ENCODE measurements around the gene FBXW11. TPM values are rescaled to one million over a fixed set of nuclear protein-coding genes. Genes with fewer than 3 reads are reported as not detected.
A peak's percentile ranks its signal among the peaks of the same experiment; 100 is the strongest.

FBXW11 gene
- total and polyA plus RNA-seq, 10 of the 15 experiments (the other 5 are each of a cell fraction or from before 2014, with no cell fraction given): 4.3 to 61.5 (median 40.0) TPM

DNA sequence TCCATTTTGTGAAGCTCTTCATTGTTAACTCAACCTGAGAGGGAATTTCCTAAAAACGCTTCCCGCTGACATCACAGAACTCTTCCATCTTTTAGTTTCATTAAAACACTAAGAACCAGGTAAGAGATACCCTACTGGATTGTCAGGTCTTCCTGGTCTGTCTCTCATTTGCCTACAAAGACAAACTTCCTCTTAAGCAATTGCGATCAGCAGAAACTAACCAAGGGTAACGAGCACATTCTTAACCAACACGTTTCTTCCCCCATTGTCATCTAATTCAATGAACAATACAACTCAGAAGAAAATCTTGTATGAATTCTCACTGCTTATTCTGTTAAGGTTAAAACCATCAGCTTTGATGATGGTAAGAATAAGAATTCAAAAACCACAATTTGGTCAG is 6.6 kb downstream of the FBXW11 start:
- peak overlapping the region; percentile 23; the same call in 1 of the 2 replicates for H3K4me3 ChIP-seq
- no peaks in the 10 kb centered on the region for H3K27me3 ChIP-seq (replicated peaks in 1 of 2; ENCODE audit: control insufficient read depth in 2 of 2, insufficient read depth in 2 of 2, low read length in 1 of 2)
- DNase-seq (ENCODE audit: low read depth, low spot score) (peak; percentile 57), FAIRE-seq (peak; percentile 87), ATAC-seq (peak; percentile 70)
- H3K4me1 ChIP-seq (ENCODE audit: control insufficient read depth, insufficient read depth, low read length): peaks cover 45% of the 10 kb centered on the region
- H3K27ac ChIP-seq (ENCODE audit: control insufficient read depth, insufficient read depth): peak overlapping the region; percentile 22
- intact Hi-C loops (cut with micrococcal nuclease; ENCODE audit: unreplicated experiment) (loop anchor here (5.0 to 10.0 kb wide), 3 partner anchors 38 to 585 kb away; partner anchors contain the start of gene FGF18), in situ Hi-C loops (cut with MboI) (no loop called here)
- ChIA-PET POLR2A (interaction anchor here (0.6 kb wide), 1 partner anchor 79 kb away, joined by 6 read pairs; no protein-coding TSS in a partner anchor), SMC1A (ENCODE audit: uncharacterized antibody, unreplicated experiment) (interaction anchor here (1.6 to 6.8 kb wide), 4 partner anchors 16 to 88 kb away, joined by 4 to 52 read pairs (median 22); no protein-coding TSS in a partner anchor), RAD21 (ENCODE audit: unreplicated experiment) (interaction anchor here (1.3 to 2.6 kb wide), 2 partner anchors 62 to 87 kb away, joined by 3 to 9 read pairs; no protein-coding TSS in a partner anchor), CTCF (interaction anchor here (1.4 to 6.7 kb wide), 4 partner anchors 38 to 93 kb away, joined by 4 to 53 read pairs (median 6); no protein-coding TSS in a partner anchor)
- H3K9me3 ChIP-seq (replicated peaks; ENCODE audit: control insufficient read depth, insufficient read depth, low read length): no peaks in the 10 kb centered on the region; the same call in 2 of the 3 replicates
- no peaks in the 10 kb centered on the region for H4K20me1 ChIP-seq (ENCODE audit: control insufficient read depth, insufficient read depth)
- peak; percentile 34; the same call in 1 of the 2 replicates for TF ChIP-seq MXI1 (IDR thresholded peaks at IDR 0.05; ENCODE audit: low read depth, low read length)
- TF ChIP-seq, protein P1, sequence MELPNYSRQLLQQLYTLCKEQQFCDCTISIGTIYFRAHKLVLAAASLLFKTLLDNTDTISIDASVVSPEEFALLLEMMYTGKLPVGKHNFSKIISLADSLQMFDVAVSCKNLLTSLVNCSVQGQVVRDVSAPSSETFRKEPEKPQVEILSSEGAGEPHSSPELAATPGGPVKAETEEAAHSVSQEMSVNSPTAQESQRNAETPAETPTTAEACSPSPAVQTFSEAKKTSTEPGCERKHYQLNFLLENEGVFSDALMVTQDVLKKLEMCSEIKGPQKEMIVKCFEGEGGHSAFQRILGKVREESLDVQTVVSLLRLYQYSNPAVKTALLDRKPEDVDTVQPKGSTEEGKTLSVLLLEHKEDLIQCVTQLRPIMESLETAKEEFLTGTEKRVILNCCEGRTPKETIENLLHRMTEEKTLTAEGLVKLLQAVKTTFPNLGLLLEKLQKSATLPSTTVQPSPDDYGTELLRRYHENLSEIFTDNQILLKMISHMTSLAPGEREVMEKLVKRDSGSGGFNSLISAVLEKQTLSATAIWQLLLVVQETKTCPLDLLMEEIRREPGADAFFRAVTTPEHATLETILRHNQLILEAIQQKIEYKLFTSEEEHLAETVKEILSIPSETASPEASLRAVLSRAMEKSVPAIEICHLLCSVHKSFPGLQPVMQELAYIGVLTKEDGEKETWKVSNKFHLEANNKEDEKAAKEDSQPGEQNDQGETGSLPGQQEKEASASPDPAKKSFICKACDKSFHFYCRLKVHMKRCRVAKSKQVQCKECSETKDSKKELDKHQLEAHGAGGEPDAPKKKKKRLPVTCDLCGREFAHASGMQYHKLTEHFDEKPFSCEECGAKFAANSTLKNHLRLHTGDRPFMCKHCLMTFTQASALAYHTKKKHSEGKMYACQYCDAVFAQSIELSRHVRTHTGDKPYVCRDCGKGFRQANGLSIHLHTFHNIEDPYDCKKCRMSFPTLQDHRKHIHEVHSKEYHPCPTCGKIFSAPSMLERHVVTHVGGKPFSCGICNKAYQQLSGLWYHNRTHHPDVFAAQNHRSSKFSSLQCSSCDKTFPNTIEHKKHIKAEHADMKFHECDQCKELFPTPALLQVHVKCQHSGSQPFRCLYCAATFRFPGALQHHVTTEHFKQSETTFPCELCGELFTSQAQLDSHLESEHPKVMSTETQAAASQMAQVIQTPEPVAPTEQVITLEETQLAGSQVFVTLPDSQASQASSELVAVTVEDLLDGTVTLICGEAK (IDR thresholded peaks at IDR 0.05; ENCODE audit: borderline replicate concordance): no peak
- TF ChIP-seq CREB1 (IDR thresholded peaks at IDR 0.05; ENCODE audit: low read depth): peak; percentile 22; the same call in 1 of the 2 replicates
- 0 out of 2 replicates have a peak, but pooled peaks have one; percentile 23 for TF ChIP-seq MEF2A (IDR thresholded peaks at IDR 0.05; ENCODE audit: insufficient read depth, low read depth, low read length)
- TF ChIP-seq, protein P2, sequence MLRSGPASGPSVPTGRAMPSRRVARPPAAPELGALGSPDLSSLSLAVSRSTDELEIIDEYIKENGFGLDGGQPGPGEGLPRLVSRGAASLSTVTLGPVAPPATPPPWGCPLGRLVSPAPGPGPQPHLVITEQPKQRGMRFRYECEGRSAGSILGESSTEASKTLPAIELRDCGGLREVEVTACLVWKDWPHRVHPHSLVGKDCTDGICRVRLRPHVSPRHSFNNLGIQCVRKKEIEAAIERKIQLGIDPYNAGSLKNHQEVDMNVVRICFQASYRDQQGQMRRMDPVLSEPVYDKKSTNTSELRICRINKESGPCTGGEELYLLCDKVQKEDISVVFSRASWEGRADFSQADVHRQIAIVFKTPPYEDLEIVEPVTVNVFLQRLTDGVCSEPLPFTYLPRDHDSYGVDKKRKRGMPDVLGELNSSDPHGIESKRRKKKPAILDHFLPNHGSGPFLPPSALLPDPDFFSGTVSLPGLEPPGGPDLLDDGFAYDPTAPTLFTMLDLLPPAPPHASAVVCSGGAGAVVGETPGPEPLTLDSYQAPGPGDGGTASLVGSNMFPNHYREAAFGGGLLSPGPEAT (IDR thresholded peaks at IDR 0.05; ENCODE audit: low read depth): peak; percentile 25; the same call in 1 of the 2 replicates
- TF ChIP-seq PAX5 (IDR thresholded peaks at IDR 0.05; ENCODE audit: borderline replicate concordance, low read depth, low read length): peak; percentile 41; the same call in 1 of the 2 replicates
- peak; percentile 65 to 82; a peak in 3 of 4 replicates for TF ChIP-seq BHLHE40 (IDR thresholded peaks at IDR 0.05; ENCODE audit: borderline replicate concordance in 1 of 2, low read depth in 2 of 2, low read length in 1 of 2)
- no peak for TF ChIP-seq GATAD2B (conservative IDR thresholded peaks at IDR 0.05; ENCODE audit: low read depth)
- TF ChIP-seq JUND (IDR thresholded peaks at IDR 0.05; ENCODE audit: low read depth, low read length): no peak
- no peak for TF ChIP-seq NFYA (IDR thresholded peaks at IDR 0.05; ENCODE audit: borderline replicate concordance, low read depth, low read length)
- TF ChIP-seq POU2F2 (IDR thresholded peaks at IDR 0.05; ENCODE audit: borderline replicate concordance, low read depth, low read length): peak; percentile 43; the same call in 1 of the 3 replicates
- TF ChIP-seq RUNX3 (IDR thresholded peaks at IDR 0.05; ENCODE audit: low read length): peak; percentile 39
- no peak overlapping the region for H2AFZ ChIP-seq (ENCODE audit: control insufficient read depth, low read depth, low read length)
- no TSS peak for BruUV-seq (replicated peaks)
- H3K4me2 ChIP-seq (ENCODE audit: control insufficient read depth, insufficient read depth): peak overlapping the region; percentile 78
- H3K79me2 ChIP-seq (ENCODE audit: control insufficient read depth, insufficient read depth, low read length): peaks cover 98% of the 10 kb centered on the region
- H3K36me3 ChIP-seq (ENCODE audit: control insufficient read depth in 2 of 2, insufficient read depth in 2 of 2, low read length in 1 of 2): peaks cover 0 to 12% of the 10 kb centered on the region in 2 experiments; a peak in 1 of 4 replicates
- 0% methylated on average over 5 of the region's 5 CpGs for WGBS (ENCODE audit: insufficient coverage, insufficient replicate concordance, low lambda C conversion rate, missing lambda C conversion rate)
- H3K9ac ChIP-seq (ENCODE audit: control insufficient read depth, insufficient read depth, low read length): no peak overlapping the region
